ENCODE measurements around the gene KCNE1. TPM values are rescaled to one million over a fixed set of nuclear protein-coding genes. Genes with fewer than 3 reads are reported as not detected.
"Not testable (repeated sequence)": the region's sequence is repeated elsewhere in the genome, so short reads cannot be mapped to it uniquely, and the experiment has no call there.

Gene KCNE1
- total RNA-seq, result 0.52 TPM

- Histone ChIP-seq H3K36me3 (ENCODE audit: control insufficient read depth in 3 of 3, insufficient read depth in 3 of 3, low read length in 3 of 3) (peaks cover 0 to 7% (median 5%) of the 10 kb centered on the region in 3 donors), H3K4me3 (ENCODE audit: low read length in 3 of 3) (no peak within 1 kb of the TSS), H3K4me1 (ENCODE audit: control insufficient read depth in 3 of 3, insufficient read depth in 3 of 3, low read length in 3 of 3) (peaks cover 0 to 7% (median 0%) of the 10 kb centered on the region in 3 donors), H3K9me3 (ENCODE audit: control insufficient read depth in 3 of 3, low read length in 3 of 3) (no peaks in the 10 kb centered on the region), H3K27me3 (ENCODE audit: control insufficient read depth in 3 of 3, insufficient read depth in 3 of 3, low read length in 3 of 3) (no peaks in the 10 kb centered on the region), H3K27ac (ENCODE audit: low read depth, low read length) (peak within 1 kb of the TSS; percentile 53), H3K9ac (ENCODE audit: low read depth in 1 of 3, low read length in 3 of 3) (no peak within 1 kb of the TSS)
These were observed at the start of gene KCNE1 for GRCh38 chr21:34511787-34512455. TSS of gene KCNE1 (minus strand) at chr21:34512210. CDS start at chr21:34449634, 62,576 bp downstream.

- Histone ChIP-seq H3K9me3 (ENCODE audit: control insufficient read depth in 3 of 3, low read length in 3 of 3) (no peaks in the 10 kb centered on the region), H3K27ac (ENCODE audit: low read depth, low read length) (no peak overlapping the region), H3K36me3 (ENCODE audit: control insufficient read depth in 3 of 3, insufficient read depth in 3 of 3, low read length in 3 of 3) (no peaks in the 10 kb centered on the region), H3K9ac (ENCODE audit: low read depth in 1 of 3, low read length in 3 of 3) (no peak overlapping the region), H3K4me3 (ENCODE audit: low read length in 3 of 3) (no peak overlapping the region), H3K27me3 (ENCODE audit: control insufficient read depth in 3 of 3, insufficient read depth in 3 of 3, low read length in 3 of 3) (no peaks in the 10 kb centered on the region), H3K4me1 (ENCODE audit: control insufficient read depth in 3 of 3, insufficient read depth in 3 of 3, low read length in 3 of 3) (no peaks in the 10 kb centered on the region)
These were observed 49.8 kb upstream of the KCNE1 start for GRCh38 chr21:34561806-34562205.

- no peaks in the 10 kb centered on the region for H3K4me1 ChIP-seq (ENCODE audit: control insufficient read depth in 3 of 3, insufficient read depth in 3 of 3, low read length in 3 of 3)
- H3K27ac ChIP-seq (ENCODE audit: low read depth, low read length), result no peak overlapping the region
- H3K4me3 ChIP-seq (ENCODE audit: low read length in 3 of 3), result no peak overlapping the region
- no peaks in the 10 kb centered on the region for H3K9me3 ChIP-seq (ENCODE audit: control insufficient read depth in 3 of 3, low read length in 3 of 3)
- H3K27me3 ChIP-seq (ENCODE audit: control insufficient read depth in 3 of 3, insufficient read depth in 3 of 3, low read length in 3 of 3), result no peaks in the 10 kb centered on the region
- H3K9ac ChIP-seq (ENCODE audit: low read depth in 1 of 3, low read length in 3 of 3), result no peak overlapping the region
- H3K36me3 ChIP-seq (ENCODE audit: control insufficient read depth in 3 of 3, insufficient read depth in 3 of 3, low read length in 3 of 3), result no peaks in the 10 kb centered on the region
These were observed 48.6 kb upstream of the KCNE1 start for GRCh38 chr21:34560609-34561008.

- Histone ChIP-seq H3K36me3 (ENCODE audit: control insufficient read depth in 3 of 3, insufficient read depth in 3 of 3, low read length in 3 of 3) (no peaks in the 10 kb centered on the region), H3K27ac (ENCODE audit: low read depth, low read length) (no peak overlapping the region), H3K4me1 (ENCODE audit: control insufficient read depth in 3 of 3, insufficient read depth in 3 of 3, low read length in 3 of 3) (no peaks in the 10 kb centered on the region), H3K9ac (ENCODE audit: low read depth in 1 of 3, low read length in 3 of 3) (no peak overlapping the region), H3K9me3 (ENCODE audit: control insufficient read depth in 3 of 3, low read length in 3 of 3) (no peaks in the 10 kb centered on the region), H3K27me3 (ENCODE audit: control insufficient read depth in 3 of 3, insufficient read depth in 3 of 3, low read length in 3 of 3) (no peaks in the 10 kb centered on the region), H3K4me3 (ENCODE audit: low read length in 3 of 3) (no peak overlapping the region)
These were observed 48.0 kb upstream of the KCNE1 start for GRCh38 chr21:34560021-34560420.

DNA sequence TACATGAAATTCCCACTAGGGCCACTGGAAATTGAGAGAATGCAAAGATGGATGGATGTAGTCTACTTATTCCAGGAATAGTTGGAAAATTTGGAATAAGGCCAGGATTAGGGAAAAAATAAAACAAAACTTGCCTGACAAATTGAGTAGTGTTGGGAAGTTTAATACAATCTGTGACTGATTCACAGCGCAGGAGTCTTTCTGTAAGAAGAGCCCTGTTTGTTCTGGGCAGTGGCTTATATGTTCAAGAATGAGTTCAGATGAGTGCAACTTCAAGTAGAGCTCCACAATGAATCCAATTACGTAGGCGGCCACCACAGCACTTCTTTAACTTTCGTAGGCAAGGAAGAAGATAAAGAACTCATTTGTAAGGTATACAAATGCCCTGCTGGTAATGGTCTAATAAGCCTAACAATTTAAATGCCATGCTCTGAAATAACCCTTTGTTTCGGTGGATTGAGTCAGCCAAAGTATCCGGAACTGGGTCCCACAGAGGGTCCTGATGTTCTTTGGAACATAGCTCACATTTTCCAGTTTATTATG lies 47.1 kb upstream of the KCNE1 start:
- H3K9me3 ChIP-seq (ENCODE audit: control insufficient read depth in 3 of 3, low read length in 3 of 3), result no peaks in the 10 kb centered on the region
- H3K27me3 ChIP-seq (ENCODE audit: control insufficient read depth in 3 of 3, insufficient read depth in 3 of 3, low read length in 3 of 3), result no peaks in the 10 kb centered on the region
- H3K9ac ChIP-seq (ENCODE audit: low read depth in 1 of 3, low read length in 3 of 3), result no peak overlapping the region
- no peaks in the 10 kb centered on the region for H3K36me3 ChIP-seq (ENCODE audit: control insufficient read depth in 3 of 3, insufficient read depth in 3 of 3, low read length in 3 of 3)
- H3K4me1 ChIP-seq (ENCODE audit: control insufficient read depth in 3 of 3, insufficient read depth in 3 of 3, low read length in 3 of 3), result no peaks in the 10 kb centered on the region
- no peak overlapping the region for H3K27ac ChIP-seq (ENCODE audit: low read depth, low read length)
- H3K4me3 ChIP-seq (ENCODE audit: low read length in 3 of 3), result no peak overlapping the region

- Histone ChIP-seq H3K27ac (ENCODE audit: low read depth, low read length) (no peak overlapping the region), H3K36me3 (ENCODE audit: control insufficient read depth in 3 of 3, insufficient read depth in 3 of 3, low read length in 3 of 3) (no peaks in the 10 kb centered on the region), H3K27me3 (ENCODE audit: control insufficient read depth in 3 of 3, insufficient read depth in 3 of 3, low read length in 3 of 3) (no peaks in the 10 kb centered on the region), H3K4me1 (ENCODE audit: control insufficient read depth in 3 of 3, insufficient read depth in 3 of 3, low read length in 3 of 3) (no peaks in the 10 kb centered on the region), H3K9ac (ENCODE audit: low read depth in 1 of 3, low read length in 3 of 3) (no peak overlapping the region), H3K4me3 (ENCODE audit: low read length in 3 of 3) (no peak overlapping the region), H3K9me3 (ENCODE audit: control insufficient read depth in 3 of 3, low read length in 3 of 3) (no peaks in the 10 kb centered on the region)
These were observed 46.2 kb upstream of the KCNE1 start for GRCh38 chr21:34558166-34558565.

DNA sequence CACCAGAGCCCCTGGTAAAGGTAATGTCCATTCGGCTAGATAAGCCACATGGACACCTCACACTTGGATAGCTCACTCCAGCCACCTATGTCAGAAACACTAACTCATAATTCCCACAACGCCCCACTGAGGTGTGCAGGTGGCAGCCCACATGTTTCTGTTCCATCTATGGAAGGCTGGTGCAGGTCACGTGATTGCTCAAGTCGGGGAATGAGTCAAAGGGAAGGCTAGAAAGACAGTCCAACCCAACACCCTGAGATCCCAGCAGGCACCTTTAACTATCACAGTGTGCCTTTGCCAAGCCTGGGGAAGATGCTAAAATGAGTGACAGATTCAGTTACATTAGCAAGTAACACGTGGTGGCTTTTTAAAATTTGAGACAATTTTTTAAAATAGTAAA lies 45.3 kb upstream of the KCNE1 start:
- Histone ChIP-seq H3K4me1 (ENCODE audit: control insufficient read depth in 3 of 3, insufficient read depth in 3 of 3, low read length in 3 of 3) (no peaks in the 10 kb centered on the region), H3K27ac (ENCODE audit: low read depth, low read length) (no peak overlapping the region), H3K9ac (ENCODE audit: low read depth in 1 of 3, low read length in 3 of 3) (no peak overlapping the region), H3K4me3 (ENCODE audit: low read length in 3 of 3) (no peak overlapping the region), H3K27me3 (ENCODE audit: control insufficient read depth in 3 of 3, insufficient read depth in 3 of 3, low read length in 3 of 3) (no peaks in the 10 kb centered on the region), H3K36me3 (ENCODE audit: control insufficient read depth in 3 of 3, insufficient read depth in 3 of 3, low read length in 3 of 3) (no peaks in the 10 kb centered on the region), H3K9me3 (ENCODE audit: control insufficient read depth in 3 of 3, low read length in 3 of 3) (no peaks in the 10 kb centered on the region)

- not testable (repeated sequence) for H3K9me3 ChIP-seq (ENCODE audit: control insufficient read depth in 3 of 3, low read length in 3 of 3); H3K36me3 ChIP-seq (ENCODE audit: control insufficient read depth in 3 of 3, insufficient read depth in 3 of 3, low read length in 3 of 3); H3K4me1 ChIP-seq (ENCODE audit: control insufficient read depth in 3 of 3, insufficient read depth in 3 of 3, low read length in 3 of 3); H3K27me3 ChIP-seq (ENCODE audit: control insufficient read depth in 3 of 3, insufficient read depth in 3 of 3, low read length in 3 of 3); H3K27ac ChIP-seq (ENCODE audit: low read depth, low read length); H3K4me3 ChIP-seq (ENCODE audit: low read length in 3 of 3); H3K9ac ChIP-seq (ENCODE audit: low read depth in 1 of 3, low read length in 3 of 3)
These were observed 42.7 kb upstream of the KCNE1 start for GRCh38 chr21:34554670-34555069.

DNA sequence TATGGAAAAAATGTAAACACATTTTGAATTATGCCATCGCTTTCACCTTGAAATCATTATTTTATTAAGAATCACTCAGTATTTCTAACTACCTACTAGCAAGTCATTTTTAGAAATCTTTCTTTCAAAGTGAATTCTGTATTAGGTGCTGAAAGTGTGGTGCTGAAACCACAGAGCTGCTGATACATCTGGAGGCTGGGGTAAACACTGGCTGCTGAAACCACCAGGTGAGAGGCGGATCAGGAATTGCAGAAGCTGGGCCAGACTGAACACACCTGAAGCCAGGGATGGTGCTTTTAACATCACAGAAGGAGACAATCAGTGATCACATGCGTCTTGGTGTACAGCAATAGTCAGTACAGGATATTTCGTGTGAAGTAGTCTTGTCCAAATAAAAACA lies 42.2 kb upstream of the KCNE1 start:
- Histone ChIP-seq H3K9ac (ENCODE audit: low read depth in 1 of 3, low read length in 3 of 3) (no peak overlapping the region), H3K27ac (ENCODE audit: low read depth, low read length) (no peak overlapping the region), H3K9me3 (ENCODE audit: control insufficient read depth in 3 of 3, low read length in 3 of 3) (no peaks in the 10 kb centered on the region), H3K36me3 (ENCODE audit: control insufficient read depth in 3 of 3, insufficient read depth in 3 of 3, low read length in 3 of 3) (no peaks in the 10 kb centered on the region), H3K4me3 (ENCODE audit: low read length in 3 of 3) (no peak overlapping the region), H3K4me1 (ENCODE audit: control insufficient read depth in 3 of 3, insufficient read depth in 3 of 3, low read length in 3 of 3) (no peaks in the 10 kb centered on the region), H3K27me3 (ENCODE audit: control insufficient read depth in 3 of 3, insufficient read depth in 3 of 3, low read length in 3 of 3) (no peaks in the 10 kb centered on the region)

GRCh38 chr21:34553151-34553952 lies 41.3 kb upstream of the KCNE1 start:
- Histone ChIP-seq H3K27me3 (ENCODE audit: control insufficient read depth in 3 of 3, insufficient read depth in 3 of 3, low read length in 3 of 3) (no peaks in the 10 kb centered on the region), H3K36me3 (ENCODE audit: control insufficient read depth in 3 of 3, insufficient read depth in 3 of 3, low read length in 3 of 3) (no peaks in the 10 kb centered on the region), H3K4me3 (ENCODE audit: low read length in 3 of 3) (no peak overlapping the region), H3K27ac (ENCODE audit: low read depth, low read length) (no peak overlapping the region), H3K9ac (ENCODE audit: low read depth in 1 of 3, low read length in 3 of 3) (no peak overlapping the region), H3K4me1 (ENCODE audit: control insufficient read depth in 3 of 3, insufficient read depth in 3 of 3, low read length in 3 of 3) (no peaks in the 10 kb centered on the region), H3K9me3 (ENCODE audit: control insufficient read depth in 3 of 3, low read length in 3 of 3) (no peaks in the 10 kb centered on the region)

Measured in skeletal muscle tissue (tissue), 4 donors.